GM12864 (cell line): ENCODE results near the gene TEX36.

Source experiments
- DNase-seq: peaks from one replicate; pipeline ENCODE4 v3.0.0-alpha.2; 2011; ENCODE audit warnings: low read depth
- H3K4me3 ChIP-seq: 2 replicates; pipeline ENCODE4 v1.5.1; 2011; ENCODE audit warnings: mild to moderate bottlenecking, low read depth, low read length, control low read depth
- CTCF ChIP-seq: IDR thresholded peaks from 2 replicates; pipeline ENCODE4 v1.5.1; 2011; ENCODE audit warnings: low read depth, mild to moderate bottlenecking, moderate library complexity, low read length, control low read depth, inconsistent platforms; ENCODE audit errors: missing control alignments

The TEX36 gene

GRCh38 chr10:125711110-125711750, 28.3 kb upstream of the TEX36 start:
- DNase-seq: no peak
- no peak for TF ChIP-seq CTCF
- H3K4me3 ChIP-seq: no peak overlapping the region

- TF ChIP-seq CTCF: no peak
- DNase-seq: no peak
- no peak overlapping the region for H3K4me3 ChIP-seq
These were observed 26.9 kb upstream of the TEX36 start for GRCh38 chr10:125709553-125710474.

- DNase-seq: no peak
These were observed 26.1 kb upstream of the TEX36 start for GRCh38 chr10:125708971-125709503.

GRCh38 chr10:125707541-125708468, 24.8 kb upstream of the TEX36 start:
- no peak overlapping the region for H3K4me3 ChIP-seq
- no peak for DNase-seq
- TF ChIP-seq CTCF: no peak

More at GRCh38 chr10:125708971-125709503, 26.1 kb upstream of the TEX36 start:
- H3K4me3 ChIP-seq: no peak overlapping the region
- TF ChIP-seq CTCF: no peak

- TF ChIP-seq CTCF: no peak
- no peak for DNase-seq
- no peak overlapping the region for H3K4me3 ChIP-seq
These were observed 17.5 kb upstream of the TEX36 start for GRCh38 chr10:125700355-125700911.

GRCh38 chr10:125699562-125700143, 16.7 kb upstream of the TEX36 start:
- TF ChIP-seq CTCF: no peak
- no peak overlapping the region for H3K4me3 ChIP-seq
- no peak for DNase-seq
